Astrocyte of the cerebellum (primary cell): ENCODE measurements around the gene TAS2R40.
"Not testable (repeated sequence)": the region's sequence is repeated elsewhere in the genome, so short reads cannot be mapped to it uniquely, and the experiment has no call there.

Experiments used
- DNase-seq: peaks from one replicate; pipeline ENCODE4 v3.0.0-alpha.2; 2011; ENCODE audit warnings: low read depth
- H3K4me3 ChIP-seq: 2 replicates; pipeline ENCODE4 v1.5.1; 2011; ENCODE audit warnings: mild to moderate bottlenecking, low read depth, low read length, moderate library complexity
- in situ Hi-C: cut with HindIII; loops from 2 replicates; pipeline ENCODE4 v1.10.0; 2017; ENCODE audit warnings: low sequenced_read_pairs
- TF ChIP-seq, protein P1 (sequence below): IDR thresholded peaks from 2 replicates; pipeline ENCODE4 v1.5.1; 2012; ENCODE audit warnings: low read length, low read depth, moderate library complexity, mild to moderate bottlenecking; ENCODE audit errors: missing control alignments

TAS2R40 gene

DNA sequence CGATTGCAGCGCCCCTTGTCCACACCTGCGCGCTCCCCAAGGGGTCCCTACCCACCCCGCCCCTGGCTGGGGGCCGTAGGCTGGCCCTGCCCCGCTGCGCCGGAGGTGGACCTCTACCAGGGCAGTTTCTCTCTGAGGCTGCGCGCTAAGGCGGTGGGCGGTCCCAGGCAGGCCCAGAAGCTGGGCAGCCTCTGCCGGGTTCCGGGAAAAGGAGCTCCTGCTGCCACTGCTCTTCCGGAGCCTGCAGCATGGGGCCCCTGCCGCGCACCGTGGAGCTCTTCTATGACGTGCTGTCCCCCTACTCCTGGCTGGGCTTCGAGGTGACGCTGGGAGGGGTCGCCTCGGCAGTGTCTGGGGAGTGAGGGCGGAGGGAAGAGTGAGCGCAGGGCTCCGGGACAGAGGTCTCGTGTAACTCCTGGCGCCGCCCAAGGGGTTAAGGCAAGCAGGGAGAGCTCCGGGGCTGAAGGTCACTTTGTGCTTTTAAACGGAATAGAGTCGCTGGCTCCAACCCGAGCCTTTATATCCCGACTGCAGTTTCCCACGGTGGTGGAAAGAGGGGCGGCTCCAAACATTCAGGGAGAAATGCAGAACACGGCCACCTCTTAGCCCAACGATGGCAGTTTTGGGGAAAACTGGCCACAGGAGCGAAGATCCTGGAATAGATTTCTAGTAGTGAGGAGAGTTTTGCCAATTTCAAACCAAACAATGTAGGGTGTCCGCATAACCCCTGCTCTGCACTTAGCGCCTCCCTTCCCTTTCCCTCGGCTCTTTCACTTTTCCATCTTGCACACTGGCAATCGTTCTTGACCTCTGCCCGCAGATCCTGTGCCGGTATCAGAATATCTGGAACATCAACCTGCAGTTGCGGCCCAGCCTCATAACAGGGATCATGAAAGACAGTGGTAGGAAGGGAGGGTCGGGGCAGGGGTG, 41.7 kb downstream of the TAS2R40 start, which contains the start of gene GSTK1:
TSS of gene GSTK1 (plus strand) at position 176 of the 930 bp plus-strand sequence. CDS start at position 249, 73 bp downstream.
- peak within 1 kb of the TSS; percentile 72 for H3K4me3 ChIP-seq
- in situ Hi-C loops: no loop called here
- DNase-seq: no peak
- TF ChIP-seq, protein P1, sequence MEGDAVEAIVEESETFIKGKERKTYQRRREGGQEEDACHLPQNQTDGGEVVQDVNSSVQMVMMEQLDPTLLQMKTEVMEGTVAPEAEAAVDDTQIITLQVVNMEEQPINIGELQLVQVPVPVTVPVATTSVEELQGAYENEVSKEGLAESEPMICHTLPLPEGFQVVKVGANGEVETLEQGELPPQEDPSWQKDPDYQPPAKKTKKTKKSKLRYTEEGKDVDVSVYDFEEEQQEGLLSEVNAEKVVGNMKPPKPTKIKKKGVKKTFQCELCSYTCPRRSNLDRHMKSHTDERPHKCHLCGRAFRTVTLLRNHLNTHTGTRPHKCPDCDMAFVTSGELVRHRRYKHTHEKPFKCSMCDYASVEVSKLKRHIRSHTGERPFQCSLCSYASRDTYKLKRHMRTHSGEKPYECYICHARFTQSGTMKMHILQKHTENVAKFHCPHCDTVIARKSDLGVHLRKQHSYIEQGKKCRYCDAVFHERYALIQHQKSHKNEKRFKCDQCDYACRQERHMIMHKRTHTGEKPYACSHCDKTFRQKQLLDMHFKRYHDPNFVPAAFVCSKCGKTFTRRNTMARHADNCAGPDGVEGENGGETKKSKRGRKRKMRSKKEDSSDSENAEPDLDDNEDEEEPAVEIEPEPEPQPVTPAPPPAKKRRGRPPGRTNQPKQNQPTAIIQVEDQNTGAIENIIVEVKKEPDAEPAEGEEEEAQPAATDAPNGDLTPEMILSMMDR: no peak

DNA sequence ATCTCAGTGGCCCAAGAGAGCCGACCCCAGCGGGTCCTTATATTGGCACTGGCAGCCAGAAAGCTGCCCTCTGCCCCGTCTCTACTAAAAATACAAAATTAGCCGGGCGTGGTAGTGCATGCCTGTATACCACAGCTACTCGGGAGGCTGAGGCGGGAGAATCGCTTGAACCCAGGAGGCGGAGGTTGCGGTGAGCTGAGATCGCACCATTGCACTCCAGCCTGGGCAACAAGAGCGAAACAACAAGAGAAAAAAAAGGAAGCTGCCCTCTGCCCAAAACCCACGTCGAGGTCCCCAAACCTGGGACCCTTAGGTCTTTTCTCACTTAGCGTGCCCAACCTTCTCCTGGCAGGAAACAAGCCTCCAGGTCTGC, 42.3 kb downstream of the TAS2R40 start:
- in situ Hi-C loops, DNase-seq: not testable (repeated sequence)
- H3K4me3 ChIP-seq: peak overlapping the region; percentile 72

DNA sequence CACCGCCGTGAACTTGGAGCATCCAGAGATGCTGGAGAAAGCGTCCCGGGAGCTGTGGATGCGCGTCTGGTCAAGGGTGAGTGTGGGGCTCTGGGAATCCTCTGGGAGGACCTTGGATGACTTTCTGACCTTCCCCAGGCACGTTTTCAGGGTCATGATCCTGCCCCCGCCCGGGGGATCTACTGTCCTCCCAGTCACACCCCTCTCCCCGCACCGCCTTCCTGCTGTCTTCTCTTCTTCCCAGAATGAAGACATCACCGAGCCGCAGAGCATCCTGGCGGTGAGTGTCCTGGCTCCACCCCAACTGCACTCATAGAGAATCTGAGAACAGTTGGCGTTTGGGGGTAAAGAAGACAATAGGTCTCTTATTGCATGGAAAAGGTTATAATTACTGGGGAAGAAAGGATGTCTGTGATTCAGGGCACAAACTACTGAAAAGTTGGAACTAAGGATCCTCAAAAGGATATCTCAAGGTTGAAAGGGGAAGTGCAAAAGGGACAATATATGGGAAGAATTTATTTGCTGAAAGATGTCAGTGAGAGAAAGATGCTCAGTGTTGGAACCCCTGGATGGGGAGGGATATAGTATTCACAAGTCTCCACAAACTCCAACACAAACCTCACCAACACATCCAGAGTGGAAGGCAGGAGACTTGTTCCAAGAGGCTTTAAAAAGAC, 43.3 kb downstream of the TAS2R40 start:
- in situ Hi-C loops: no loop called here
- TF ChIP-seq, protein P1: no peak
- H3K4me3 ChIP-seq: no peak overlapping the region
- DNase-seq: no peak

DNA sequence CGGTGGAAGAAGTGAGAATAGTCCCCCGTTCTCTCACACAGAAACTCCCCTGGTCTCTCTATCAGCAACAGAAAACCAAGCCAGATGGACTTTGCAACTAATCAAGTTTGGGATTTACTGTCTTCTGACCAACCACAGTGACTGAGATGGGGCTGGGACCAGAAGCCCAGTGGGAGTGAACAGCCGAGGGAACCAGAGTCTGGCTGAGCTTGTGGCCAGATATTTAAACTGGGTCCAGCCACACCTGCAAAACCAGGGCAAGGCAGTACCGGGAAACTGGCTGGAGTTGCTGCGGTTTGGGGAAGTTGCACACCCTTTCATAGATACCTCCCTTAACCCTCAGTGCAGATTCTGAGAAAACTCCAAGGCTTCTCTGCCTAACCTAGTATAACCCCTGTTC, 47.4 kb downstream of the TAS2R40 start:
- no peak overlapping the region for H3K4me3 ChIP-seq
- TF ChIP-seq, protein P1: no peak
- in situ Hi-C loops: no loop called here
- DNase-seq: no peak

DNA sequence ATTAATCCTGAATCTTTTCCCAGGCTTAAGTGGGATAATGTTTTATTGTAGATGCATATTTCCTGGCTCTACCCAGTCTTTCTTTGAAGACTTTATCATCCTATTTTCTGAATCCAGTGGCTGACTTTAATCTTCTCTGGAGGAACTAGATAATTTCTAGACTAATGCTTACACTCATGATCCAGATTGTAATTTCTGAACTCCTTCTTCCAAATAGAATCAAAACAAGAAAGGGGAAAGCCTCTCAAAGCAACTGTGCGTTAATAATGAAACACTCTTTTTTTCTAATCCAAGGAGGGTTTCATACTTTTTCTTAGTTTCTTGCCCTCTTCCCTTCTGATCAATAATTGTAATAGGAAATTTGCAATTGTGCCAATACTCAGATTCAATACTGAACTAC, 49.4 kb downstream of the TAS2R40 start:
- H3K4me3 ChIP-seq: no peak overlapping the region
- TF ChIP-seq, protein P1: no peak
- in situ Hi-C loops: no loop called here
- no peak for DNase-seq
